HG03575 (cell line): ENCODE data around the gene MISP.
"Not testable (repeated sequence)": the region's sequence is repeated elsewhere in the genome, so short reads cannot be mapped to it uniquely, and the experiment has no call there.

ENCODE experiments used
- ATAC-seq: cut with Tn5 transposase; IDR thresholded peaks from one replicate; pipeline ENCODE4 v1.9.1; 2021; ENCODE audit not compliant: unreplicated experiment, insufficient number of reproducible peaks, low FRiP score; ENCODE audit errors: extremely low read depth

The MISP gene

GRCh38 chr19:722553-723101, 28.3 kb upstream of the MISP start:
- no peak for ATAC-seq

- ATAC-seq, result no peak
These were observed 27.7 kb upstream of the MISP start for GRCh38 chr19:723247-723646.

GRCh38 chr19:723714-724113, 27.2 kb upstream of the MISP start:
- ATAC-seq, result no peak

GRCh38 chr19:725461-726089, 25.3 kb upstream of the MISP start:
- no peak for ATAC-seq

GRCh38 chr19:726993-727956, 23.6 kb upstream of the MISP start:
- no peak for ATAC-seq

- no peak for ATAC-seq
These were observed 22.9 kb upstream of the MISP start for GRCh38 chr19:728011-728410.

GRCh38 chr19:729564-729963, 21.3 kb upstream of the MISP start:
- ATAC-seq, result not testable (repeated sequence)

GRCh38 chr19:729965-730668, 20.8 kb upstream of the MISP start:
- ATAC-seq, result no peak

GRCh38 chr19:731000-731399, 19.9 kb upstream of the MISP start:
- ATAC-seq, result no peak

GRCh38 chr19:732148-733069, 18.5 kb upstream of the MISP start:
- ATAC-seq, result no peak

- no peak for ATAC-seq
These were observed 16.2 kb upstream of the MISP start for GRCh38 chr19:734716-735115.

- no peak for ATAC-seq
These were observed 14.8 kb upstream of the MISP start for GRCh38 chr19:736125-736524.

- no peak for ATAC-seq
These were observed 13.3 kb upstream of the MISP start for GRCh38 chr19:737591-738093.

- ATAC-seq, result no peak
These were observed 12.3 kb upstream of the MISP start for GRCh38 chr19:738509-739128.

- ATAC-seq, result no peak
These were observed 10.8 kb upstream of the MISP start for GRCh38 chr19:739998-740715.

GRCh38 chr19:740816-741505, 10.0 kb upstream of the MISP start:
- ATAC-seq, result not testable (repeated sequence)
